Measurements from ENCODE around the gene SURF6. TPM values are rescaled to one million over a fixed set of nuclear protein-coding genes. Genes with fewer than 3 reads are reported as not detected.
"Not testable (repeated sequence)": the region's sequence is repeated elsewhere in the genome, so short reads cannot be mapped to it uniquely, and the experiment has no call there.

Gene SURF6
- total and polyA plus RNA-seq, 4 experiments from 2014 or later = 2.3 to 28.9 (median 21.0) TPM

DNA sequence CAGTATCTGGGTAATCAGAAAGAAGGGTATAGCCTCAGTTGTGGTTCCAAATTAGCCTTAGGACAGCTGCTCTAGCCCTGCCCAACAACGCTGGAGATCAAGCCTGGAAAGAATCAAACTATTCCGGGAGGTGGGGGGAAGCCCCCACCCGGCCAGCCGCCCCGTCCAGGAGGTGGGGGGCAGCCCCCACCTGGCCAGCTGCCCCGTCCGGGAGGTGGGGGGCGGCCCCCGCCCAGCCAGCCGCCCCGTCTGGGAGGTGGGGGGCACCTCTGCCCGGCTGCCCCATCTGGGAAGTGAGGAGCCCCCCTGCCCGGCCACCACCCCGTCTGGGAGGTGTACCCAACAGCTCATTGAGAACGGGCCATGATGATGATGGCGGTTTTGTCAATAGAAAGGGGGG, 36.0 kb downstream of the SURF6 start:
- DNase-seq; H3K4me3 ChIP-seq (ENCODE audit: low read length in 2 of 2); H3K36me3 Mint-ChIP-seq; H3K27me3 ChIP-seq (ENCODE audit: insufficient read depth, low read length); H3K4me3 Mint-ChIP-seq; H3K9me3 ChIP-seq (ENCODE audit: control insufficient read depth in 1 of 2, low read length in 2 of 2); H3K4me1 Mint-ChIP-seq; H3K4me1 ChIP-seq (ENCODE audit: insufficient read depth, low read length); POLR2A ChIA-PET (ENCODE audit: partially characterized antibody); H3K27ac ChIP-seq (ENCODE audit: low read depth, low read length); H3K36me3 ChIP-seq (ENCODE audit: insufficient read depth, low read length); H3K9me3 Mint-ChIP-seq; intact Hi-C loops (cut with micrococcal nuclease); CTCF ChIA-PET (ENCODE audit: partially characterized antibody); H3K27ac Mint-ChIP-seq: not testable (repeated sequence)
- H3K27me3 Mint-ChIP-seq = peaks cover 11 to 12% of the 10 kb centered on the region in 2 donors

DNA sequence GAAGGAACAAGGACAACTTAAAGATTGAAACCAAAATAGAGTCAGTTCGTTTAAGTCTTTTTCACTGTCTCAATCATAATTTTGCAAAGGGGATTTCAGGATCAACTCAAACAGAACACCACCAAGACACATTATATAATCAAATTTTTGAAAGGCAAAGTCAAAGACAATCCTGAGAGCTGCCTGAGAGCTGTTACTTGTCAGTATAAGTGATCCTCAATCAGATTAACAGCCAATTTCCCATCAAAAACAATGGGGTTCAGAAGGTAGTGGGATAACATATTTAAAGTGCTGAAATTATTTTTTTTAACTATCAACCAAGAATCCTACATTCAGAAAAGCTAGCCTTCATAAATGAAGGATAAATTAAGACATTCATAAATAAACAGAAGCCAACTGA, 41.7 kb downstream of the SURF6 start:
- no peaks in the 10 kb centered on the region for H3K27me3 ChIP-seq (ENCODE audit: insufficient read depth, low read length)
- intact Hi-C loops (cut with micrococcal nuclease) = no loop called here
- DNase-seq = no peak
- no peaks in the 10 kb centered on the region for H3K9me3 ChIP-seq (ENCODE audit: control insufficient read depth in 1 of 2, low read length in 2 of 2)
- H3K36me3 ChIP-seq (ENCODE audit: insufficient read depth, low read length) = no peaks in the 10 kb centered on the region
- no peaks in the 10 kb centered on the region for H3K4me1 ChIP-seq (ENCODE audit: insufficient read depth, low read length)
- Mint-ChIP-seq H3K27ac (no peak overlapping the region), H3K9me3 (peaks cover 3 to 38% (median 29%) of the 10 kb centered on the region in 8 donors), H3K27me3 (peaks cover 27 to 37% of the 10 kb centered on the region in 2 donors), H3K4me1 (no peaks in the 10 kb centered on the region), H3K4me3 (no peak overlapping the region), H3K36me3 (peaks cover 3 to 11% of the 10 kb centered on the region in 2 donors)
- ChIA-PET POLR2A (ENCODE audit: partially characterized antibody) (no interaction called here), CTCF (ENCODE audit: partially characterized antibody) (no interaction called here)
- no peak overlapping the region for H3K4me3 ChIP-seq (ENCODE audit: low read length in 2 of 2)
- H3K27ac ChIP-seq (ENCODE audit: low read depth, low read length) = no peak overlapping the region

DNA sequence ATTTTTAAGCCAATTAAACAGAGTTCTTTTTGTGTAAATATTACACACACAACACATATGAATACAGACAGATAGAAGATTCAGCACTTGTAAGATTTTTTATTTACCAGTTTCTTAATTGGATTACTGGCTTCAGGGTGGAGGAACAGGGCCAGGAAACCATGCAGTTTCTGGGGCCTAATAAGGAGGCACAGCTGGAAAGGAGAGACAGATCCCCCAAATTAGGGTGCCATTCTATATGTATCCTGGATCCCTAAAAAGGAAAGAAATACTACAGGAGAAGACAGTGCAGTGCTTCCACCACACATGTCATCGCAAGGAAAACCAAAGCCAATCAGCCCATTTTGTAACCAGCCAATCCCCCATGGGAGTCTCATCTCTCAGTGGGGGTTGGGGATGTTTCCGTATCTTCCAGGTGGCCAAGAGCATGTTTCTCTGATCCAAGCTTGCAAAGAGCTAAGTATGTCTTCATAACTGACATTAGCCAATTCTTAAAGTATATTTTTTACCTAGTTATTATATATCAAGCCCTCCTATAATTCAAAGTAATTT, 45.2 kb downstream of the SURF6 start:
- Mint-ChIP-seq H3K36me3 (peaks cover 3 to 11% of the 10 kb centered on the region in 2 donors), H3K4me3 (peak overlapping the region in 1 of 8 donors; percentile 3), H3K9me3 (peaks cover 6 to 48% (median 36%) of the 10 kb centered on the region in 8 donors), H3K27ac (no peak overlapping the region), H3K4me1 (no peaks in the 10 kb centered on the region), H3K27me3 (peaks cover 27 to 33% of the 10 kb centered on the region in 2 donors)
- CTCF ChIA-PET (ENCODE audit: partially characterized antibody) = no interaction called here
- intact Hi-C loops (cut with micrococcal nuclease) = no loop called here
- no peaks in the 10 kb centered on the region for H3K36me3 ChIP-seq (ENCODE audit: insufficient read depth, low read length)
- no peak overlapping the region for H3K4me3 ChIP-seq (ENCODE audit: low read length in 2 of 2)
- DNase-seq = no peak
- no peaks in the 10 kb centered on the region for H3K4me1 ChIP-seq (ENCODE audit: insufficient read depth, low read length)
- H3K27me3 ChIP-seq (ENCODE audit: insufficient read depth, low read length) = no peaks in the 10 kb centered on the region
- no peaks in the 10 kb centered on the region for H3K9me3 ChIP-seq (ENCODE audit: control insufficient read depth in 1 of 2, low read length in 2 of 2)
- POLR2A ChIA-PET (ENCODE audit: partially characterized antibody) = no interaction called here
- H3K27ac ChIP-seq (ENCODE audit: low read depth, low read length) = no peak overlapping the region

DNA sequence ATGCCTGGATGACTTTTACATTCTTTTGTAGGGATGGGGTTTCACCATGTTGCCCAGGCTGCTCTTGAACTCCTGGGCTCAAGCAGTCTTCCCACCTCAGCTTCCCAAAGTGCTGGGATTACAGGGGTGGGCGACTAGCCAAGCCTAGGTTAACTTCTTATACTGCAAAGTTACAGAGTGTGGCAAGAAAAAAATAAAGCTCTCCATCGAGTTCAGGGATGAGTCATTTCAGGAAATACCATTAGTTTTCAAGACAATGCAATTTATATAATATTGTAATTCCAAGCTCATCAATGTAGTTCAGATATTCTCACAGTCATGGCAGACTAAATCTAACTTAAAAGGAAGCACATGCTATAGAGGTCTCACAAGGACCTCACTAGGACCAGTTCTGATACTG, 49.5 kb downstream of the SURF6 start:
- Mint-ChIP-seq H3K9me3 (peaks cover 2 to 33% (median 25%) of the 10 kb centered on the region in 8 donors), H3K36me3 (peaks cover 2 to 4% of the 10 kb centered on the region in 2 donors), H3K27ac (no peak overlapping the region), H3K27me3 (peaks cover 0 to 8% of the 10 kb centered on the region in 2 donors), H3K4me1 (no peaks in the 10 kb centered on the region), H3K4me3 (no peak overlapping the region)
- ChIA-PET POLR2A (ENCODE audit: partially characterized antibody) (no interaction called here), CTCF (ENCODE audit: partially characterized antibody) (no interaction called here)
- no peaks in the 10 kb centered on the region for H3K27me3 ChIP-seq (ENCODE audit: insufficient read depth, low read length)
- no peaks in the 10 kb centered on the region for H3K9me3 ChIP-seq (ENCODE audit: control insufficient read depth in 1 of 2, low read length in 2 of 2)
- intact Hi-C loops (cut with micrococcal nuclease) = no loop called here
- DNase-seq = no peak
- no peak overlapping the region for H3K27ac ChIP-seq (ENCODE audit: low read depth, low read length)
- H3K4me1 ChIP-seq (ENCODE audit: insufficient read depth, low read length) = no peaks in the 10 kb centered on the region
- no peaks in the 10 kb centered on the region for H3K36me3 ChIP-seq (ENCODE audit: insufficient read depth, low read length)
- no peak overlapping the region for H3K4me3 ChIP-seq (ENCODE audit: low read length in 2 of 2)

DNA sequence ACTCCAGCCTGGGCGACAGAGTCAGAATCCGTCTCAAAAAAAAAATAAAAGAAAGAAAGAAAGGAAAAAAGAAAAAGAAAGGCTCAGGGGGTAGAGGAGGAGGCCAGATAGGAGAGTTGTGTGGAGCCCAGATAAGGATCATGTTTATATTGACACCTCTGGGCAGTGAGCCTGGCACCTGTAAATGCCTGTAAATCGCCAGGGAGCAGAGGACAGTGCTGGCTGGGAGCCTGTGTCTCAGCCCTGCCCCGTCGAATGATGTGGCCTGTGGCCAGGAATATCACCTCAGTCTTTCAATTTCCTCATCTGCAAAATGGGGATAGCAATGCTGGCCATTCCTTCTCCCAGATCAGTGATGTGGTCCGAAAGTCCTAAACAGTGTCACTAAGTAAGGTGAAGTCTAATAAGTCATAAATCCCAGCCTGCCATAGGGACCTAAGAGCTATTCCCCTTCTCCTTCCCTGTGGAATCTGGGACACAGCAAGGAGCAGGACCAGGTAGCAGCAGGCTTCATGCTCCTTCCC, 50.7 kb downstream of the SURF6 start:
- no peaks in the 10 kb centered on the region for H3K9me3 ChIP-seq (ENCODE audit: control insufficient read depth in 1 of 2, low read length in 2 of 2)
- no peak overlapping the region for H3K27ac ChIP-seq (ENCODE audit: low read depth, low read length)
- no peak overlapping the region for H3K27ac Mint-ChIP-seq
- no peaks in the 10 kb centered on the region for H3K4me1 ChIP-seq (ENCODE audit: insufficient read depth, low read length)
- ChIA-PET POLR2A (ENCODE audit: partially characterized antibody) (no interaction called here), CTCF (ENCODE audit: partially characterized antibody) (no interaction called here)
- no peak overlapping the region for H3K4me3 Mint-ChIP-seq
- no peaks in the 10 kb centered on the region for H3K36me3 ChIP-seq (ENCODE audit: insufficient read depth, low read length)
- H3K4me3 ChIP-seq (ENCODE audit: low read length in 2 of 2) = no peak overlapping the region
- H3K27me3 Mint-ChIP-seq = peaks cover under 1 to 8% of the 10 kb centered on the region in 2 donors
- no peaks in the 10 kb centered on the region for H3K27me3 ChIP-seq (ENCODE audit: insufficient read depth, low read length)
- DNase-seq = no peak
- peaks cover 2 to 21% (median 13%) of the 10 kb centered on the region in 8 donors for H3K9me3 Mint-ChIP-seq
- intact Hi-C loops (cut with micrococcal nuclease) = no loop called here
- peaks cover 2 to 4% of the 10 kb centered on the region in 2 donors for H3K36me3 Mint-ChIP-seq
- no peaks in the 10 kb centered on the region for H3K4me1 Mint-ChIP-seq

DNA sequence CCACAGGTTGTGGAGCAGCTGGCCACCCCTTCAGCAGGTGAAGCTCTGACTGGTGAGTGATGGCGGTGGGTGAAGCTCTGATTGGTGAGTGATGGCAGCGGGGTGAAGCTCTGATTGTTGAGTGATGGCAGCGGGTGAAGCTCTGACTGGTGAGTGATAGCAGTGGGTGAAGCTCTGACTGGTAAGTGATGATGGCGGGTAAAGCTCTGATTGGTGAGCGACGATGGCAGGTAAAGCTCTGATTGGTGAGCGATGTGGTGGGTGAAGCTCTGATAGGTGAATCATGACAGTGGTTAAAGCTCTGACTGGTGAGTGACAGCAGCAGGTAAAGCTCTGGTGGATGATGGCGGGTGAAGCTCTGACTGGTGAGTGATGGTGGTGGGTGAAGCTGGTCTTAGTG, 51.6 kb downstream of the SURF6 start:
- intact Hi-C loops (cut with micrococcal nuclease) = no loop called here
- POLR2A ChIA-PET (ENCODE audit: partially characterized antibody) = no interaction called here

DNA sequence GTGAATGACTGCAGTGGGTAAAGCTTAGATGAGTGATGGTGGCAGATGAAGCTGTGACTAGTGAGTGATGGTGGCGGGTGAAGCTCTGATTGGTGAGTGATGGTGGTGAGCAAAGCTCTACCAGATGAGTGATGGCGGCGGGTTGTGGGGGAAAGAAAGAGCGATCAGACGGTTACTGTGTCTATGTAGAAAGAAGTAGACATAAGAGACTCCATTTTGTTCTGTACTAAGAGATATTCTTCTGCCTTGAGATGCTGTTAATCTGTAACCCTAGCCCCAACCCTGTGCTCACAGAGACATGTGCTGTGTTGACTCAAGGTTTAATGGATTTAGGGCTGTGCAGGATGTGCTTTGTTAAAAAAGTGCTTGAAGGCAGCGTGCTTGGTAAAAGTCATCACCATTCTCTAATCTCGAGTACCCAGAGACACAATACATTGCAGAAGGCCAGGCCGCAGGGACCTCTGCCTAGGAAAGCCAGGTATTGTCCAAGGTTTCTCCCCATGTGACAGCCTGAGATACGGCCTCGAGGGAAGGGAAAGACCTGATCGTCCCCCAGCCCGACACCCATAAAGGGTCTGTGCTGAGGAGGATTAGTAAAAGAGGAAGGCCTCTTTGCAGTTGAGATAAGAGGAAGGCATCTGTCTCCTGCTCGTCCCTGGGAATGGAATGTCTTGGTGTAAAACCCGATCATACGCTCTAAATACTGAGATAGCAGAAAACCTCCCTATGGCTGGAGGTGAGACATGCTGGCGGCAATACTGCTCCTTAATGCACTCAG, 52.5 kb downstream of the SURF6 start:
- H3K36me3 ChIP-seq (ENCODE audit: insufficient read depth, low read length); H3K9me3 Mint-ChIP-seq; H3K4me3 Mint-ChIP-seq; H3K9me3 ChIP-seq (ENCODE audit: control insufficient read depth in 1 of 2, low read length in 2 of 2); POLR2A ChIA-PET (ENCODE audit: partially characterized antibody); H3K27me3 Mint-ChIP-seq; H3K27me3 ChIP-seq (ENCODE audit: insufficient read depth, low read length); H3K4me3 ChIP-seq (ENCODE audit: low read length in 2 of 2); H3K36me3 Mint-ChIP-seq; H3K27ac ChIP-seq (ENCODE audit: low read depth, low read length); H3K27ac Mint-ChIP-seq; H3K4me1 Mint-ChIP-seq; intact Hi-C loops (cut with micrococcal nuclease); CTCF ChIA-PET (ENCODE audit: partially characterized antibody); DNase-seq; H3K4me1 ChIP-seq (ENCODE audit: insufficient read depth, low read length): not testable (repeated sequence)

More for the DNA sequence above, 51.6 kb downstream of the SURF6 start:
- Histone ChIP-seq H3K9me3 (ENCODE audit: control insufficient read depth in 1 of 2, low read length in 2 of 2) (no peaks in the 10 kb centered on the region), H3K4me1 (ENCODE audit: insufficient read depth, low read length) (no peaks in the 10 kb centered on the region), H3K4me3 (ENCODE audit: low read length in 2 of 2) (no peak overlapping the region), H3K27ac (ENCODE audit: low read depth, low read length) (no peak overlapping the region), H3K36me3 (ENCODE audit: insufficient read depth, low read length) (no peaks in the 10 kb centered on the region), H3K27me3 (ENCODE audit: insufficient read depth, low read length) (no peaks in the 10 kb centered on the region)
- Mint-ChIP-seq H3K4me1 (no peaks in the 10 kb centered on the region), H3K27me3 (peaks cover 3 to 4% of the 10 kb centered on the region in 2 donors), H3K9me3 (peaks cover 2 to 13% (median 6%) of the 10 kb centered on the region in 8 donors), H3K27ac (no peak overlapping the region), H3K36me3 (no peaks in the 10 kb centered on the region), H3K4me3 (no peak overlapping the region)
- CTCF ChIA-PET (ENCODE audit: partially characterized antibody) = no interaction called here
- DNase-seq = no peak

Data from CD4-positive, alpha-beta memory T cell (primary cell).